Kidney (tissue), 14 donors: ENCODE measurements around the gene WWC2. TPM values are rescaled to one million over a fixed set of nuclear protein-coding genes. Genes with fewer than 3 reads are reported as not detected.
A peak's percentile ranks its signal among the peaks of the same experiment; 100 is the strongest.
"Not testable (repeated sequence)": the region's sequence is repeated elsewhere in the genome, so short reads cannot be mapped to it uniquely, and the experiment has no call there.

ENCODE experiments used
- DNase-seq, 5 donors: peaks; one replicate each; pipeline ENCODE4 v3.0.0-alpha.2; 2013 to 2020
- FAIRE-seq: peaks from 2 replicates; lab custom pipeline; 2012; peaks lifted over from hg19 to GRCh38; lab: Jason Lieb, UNC
- H3K27ac ChIP-seq, 2 donors: one replicate each; pipeline ENCODE4 v1.7.0; 2013; ENCODE audit warnings: low read depth in 2 of 2, low read length in 2 of 2, inconsistent platforms in 1 of 2
- H3K27me3 ChIP-seq: one replicate; pipeline ENCODE4 v1.7.1; 2013; ENCODE audit warnings: low read length, inconsistent platforms; ENCODE audit not compliant: control insufficient read depth, insufficient read depth
- H3K36me3 ChIP-seq, 3 donors: one replicate each; pipeline versions ENCODE4 v1.7.0 to v1.7.1; 2013; ENCODE audit warnings: low read length in 3 of 3, control low read depth in 1 of 3, inconsistent platforms in 1 of 3; ENCODE audit not compliant: insufficient read depth in 3 of 3, control insufficient read depth in 2 of 3
- H3K4me1 ChIP-seq, 3 donors: one replicate each; pipeline versions ENCODE4 v1.7.0 to v1.7.1; 2013; ENCODE audit warnings: low read length in 3 of 3, inconsistent platforms in 1 of 3, low read depth in 1 of 3; ENCODE audit not compliant: control insufficient read depth in 2 of 3, insufficient read depth in 2 of 3
- H3K4me3 ChIP-seq, 3 donors: one replicate each; pipeline versions ENCODE4 v1.7.0 to v1.8.1; 2013; ENCODE audit warnings: low read length in 3 of 3, control low read depth in 1 of 3, inconsistent platforms in 1 of 3
- H3K9ac ChIP-seq, 3 donors: one replicate each; pipeline versions ENCODE4 v1.7.0 to v1.7.1; 2013; ENCODE audit warnings: low read length in 3 of 3, control low read depth in 1 of 3, inconsistent platforms in 1 of 3
- H3K9me3 ChIP-seq, 3 donors: one replicate each; pipeline versions ENCODE4 v1.7.0 to v1.7.1; 2013; ENCODE audit warnings: low read length in 3 of 3, control low read depth in 1 of 3, inconsistent platforms in 1 of 3; ENCODE audit not compliant: control insufficient read depth in 2 of 3, insufficient read depth in 1 of 3
- CTCF ChIP-seq: IDR thresholded peaks from 3 replicates; pipeline ENCODE4 v1.5.1; 2012; ENCODE audit warnings: mild to moderate bottlenecking, moderate library complexity, borderline replicate concordance; ENCODE audit not compliant: insufficient read depth; ENCODE audit errors: extremely low read depth
- intact Hi-C: fragments of 100-400 bp; cut with DNase I; formaldehyde crosslinking; loops from one replicate; pipeline ENCODE4 v1.11.1; 2022
- polyA plus RNA-seq: library from polyadenylated mRNA; stranded (reverse); fragments of 350-450 nt; fragmentation: Illumina TruSeq; extraction: RNeasy Lipid Tissue Mini Kit (QIAGEN cat#74804); gene quantifications from one replicate; pipeline ENCODE4 v1.2.3, GENCODE V29; 2014; ENCODE audit warnings: low read depth, low replicate concordance; ENCODE audit not compliant: insufficient read depth
- total RNA-seq: library from RNA; stranded (reverse); fragmentation: NEBNext Ultra II Directional; extraction: Animal tissue kit (Norgen Biotek cat#: 25700); gene quantifications from one replicate; pipeline ENCODE4 v1.2.1, GENCODE V29; 2021
- donor health status: control.
- donor health status: control.
- donor health status: control.
- donor health status: control.
- donor health status: control.
- donor health status: DM: yes; HTN: yes; CAD: no.
- donor health status: Normal renal cell carcinoma (clear cell type).

Gene WWC2
- total and polyA plus RNA-seq, 2 donors from 2014 or later: 10.1 to 59.6 TPM

DNA sequence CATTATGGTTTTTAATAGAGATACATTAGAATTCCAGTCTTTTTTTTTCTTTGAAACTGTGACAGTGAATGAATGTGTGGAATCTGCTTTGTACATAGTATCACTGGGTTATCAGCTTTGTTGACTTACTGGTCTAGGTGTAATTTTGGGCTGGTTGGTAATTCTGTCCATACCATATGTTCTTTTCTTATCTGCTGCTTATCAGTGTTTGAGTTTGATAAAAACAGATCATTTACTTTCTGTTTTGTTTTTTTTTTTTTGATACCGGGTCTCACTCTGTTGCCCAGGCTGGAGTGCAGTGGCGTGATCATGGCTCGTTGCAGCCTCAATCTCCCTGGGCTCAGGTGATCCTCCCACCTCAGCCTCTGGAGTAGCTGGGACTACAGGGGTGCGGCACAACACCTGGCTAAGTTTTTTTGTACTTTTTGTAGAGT is 12.4 kb downstream of the WWC2 start:
- FAIRE-seq (no peak), DNase-seq (no peak)
- no peak overlapping the region for H3K27ac ChIP-seq
- H3K9me3 ChIP-seq: no peaks in the 10 kb centered on the region
- no peaks in the 10 kb centered on the region for H3K36me3 ChIP-seq
- no peak for TF ChIP-seq CTCF
- H3K4me3 ChIP-seq: no peak overlapping the region
- H3K4me1 ChIP-seq: peaks cover 0 to 14% (median 0%) of the 10 kb centered on the region in 3 donors
- no peaks in the 10 kb centered on the region for H3K27me3 ChIP-seq
- no peak overlapping the region for H3K9ac ChIP-seq
- intact Hi-C loops: no loop called here

- TF ChIP-seq CTCF: no peak
- no peaks in the 10 kb centered on the region for H3K36me3 ChIP-seq
- H3K9ac ChIP-seq: no peak overlapping the region
- DNase-seq (peak in 1 of 5 donors; percentile 33), FAIRE-seq (no peak)
- intact Hi-C loops: no loop called here
- H3K4me3 ChIP-seq: no peak overlapping the region
- no peaks in the 10 kb centered on the region for H3K9me3 ChIP-seq
- peaks cover 0 to 4% (median 0%) of the 10 kb centered on the region in 3 donors for H3K4me1 ChIP-seq
- no peak overlapping the region for H3K27ac ChIP-seq
- no peaks in the 10 kb centered on the region for H3K27me3 ChIP-seq
Observed at GRCh38 chr4:183118141-183118540, 19.1 kb downstream of the WWC2 start.

GRCh38 chr4:183118585-183118984 is 19.5 kb downstream of the WWC2 start:
- intact Hi-C loops: no loop called here
- no peak for TF ChIP-seq CTCF
- FAIRE-seq (peak; percentile 92), DNase-seq (peak in 3 of 5 donors; percentile 40 to 90 (median 76))
- Histone ChIP-seq H3K9ac (no peak overlapping the region), H3K27me3 (no peaks in the 10 kb centered on the region), H3K9me3 (no peaks in the 10 kb centered on the region), H3K27ac (peak overlapping the region in 1 of 2 donors; percentile 56), H3K36me3 (no peaks in the 10 kb centered on the region), H3K4me3 (peak overlapping the region in 1 of 3 donors; percentile 2), H3K4me1 (peaks cover 0 to 4% (median 0%) of the 10 kb centered on the region in 3 donors)

- H3K4me1 ChIP-seq, H3K9me3 ChIP-seq, intact Hi-C loops, H3K27ac ChIP-seq, FAIRE-seq, H3K9ac ChIP-seq, H3K4me3 ChIP-seq, DNase-seq, H3K27me3 ChIP-seq, H3K36me3 ChIP-seq: not testable (repeated sequence)
Observed at GRCh38 chr4:183121660-183122059, 22.6 kb downstream of the WWC2 start.
